Upper lobe of right lung (tissue), 1 donor: ENCODE data around the gene GABRD. TPM values are rescaled to one million over a fixed set of nuclear protein-coding genes. Genes with fewer than 3 reads are reported as not detected.

Experiments used
- ATAC-seq: fragments of 200-7000 bp; cut with Tn5 transposase; one replicate; pipeline ENCODE4 v1.9.1; 2020; ENCODE audit warnings: mild to moderate bottlenecking, moderate library complexity
- DNase-seq: peaks from one replicate; pipeline ENCODE4 v3.0.0-alpha.2; 2020
- H3K27ac ChIP-seq: fragments of 200-600 bp; one replicate; pipeline ENCODE4 v1.8.0; 2022
- H3K27me3 ChIP-seq: fragments of 200-600 bp; one replicate; pipeline ENCODE4 v1.8.0; 2022; ENCODE audit warnings: mild to moderate bottlenecking
- H3K36me3 ChIP-seq: fragments of 200-600 bp; one replicate; pipeline ENCODE4 v1.8.0; 2022
- H3K4me1 ChIP-seq: fragments of 200-600 bp; one replicate; pipeline ENCODE4 v1.8.0; 2022
- H3K4me3 ChIP-seq: fragments of 200-600 bp; one replicate; pipeline ENCODE4 v1.8.0; 2022; ENCODE audit warnings: mild to moderate bottlenecking
- H3K9me3 ChIP-seq: fragments of 200-600 bp; one replicate; pipeline ENCODE4 v1.8.0; 2022
- intact Hi-C: fragments of 100-400 bp; cut with DNase I; formaldehyde crosslinking; loops from one replicate; pipeline ENCODE4 v1.11.0; 2022
- total RNA-seq: library from RNA; stranded (reverse); fragmentation: NEBNext Ultra II Directional; extraction: Animal tissue kit (Norgen Biotek cat#: 25700); gene quantifications from one replicate; pipeline ENCODE4 v1.2.1, GENCODE V29; 2021
- TF ChIP-seq, protein P1 (sequence below): fragments of 200-600 bp; IDR thresholded peaks from one replicate; pipeline ENCODE4 v1.8.0; 2022; ENCODE audit warnings: antibody characterized with exemption
- donor health status: DM: no; HTN: yes; CAD: no; lungs with severe emphysema.

The GABRD gene
- total RNA-seq, 1 donor from 2014 or later: 2.9 TPM

DNA sequence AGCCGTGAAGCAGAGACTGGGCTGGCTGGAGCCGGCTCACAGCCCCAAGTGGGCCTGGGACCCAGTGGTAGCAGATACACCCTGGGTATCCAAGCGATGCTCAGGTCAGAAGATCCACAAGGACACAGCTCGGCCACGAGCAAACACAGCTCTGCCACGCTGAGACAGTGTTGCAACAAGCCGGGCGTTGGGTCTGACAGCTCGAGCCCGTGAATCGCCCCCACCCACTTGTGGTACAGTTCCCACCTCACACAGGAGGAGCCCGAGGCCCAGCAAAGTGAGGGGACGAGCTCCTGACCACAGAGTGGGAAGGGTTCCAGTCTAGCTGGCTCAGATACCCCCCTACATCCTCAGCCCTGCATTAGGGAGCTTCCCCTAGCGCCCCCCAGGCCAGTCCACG is 22.2 kb downstream of the GABRD start:
- no peaks in the 10 kb centered on the region for H3K36me3 ChIP-seq
- H3K27me3 ChIP-seq: no peaks in the 10 kb centered on the region
- intact Hi-C loops: no loop called here
- DNase-seq: no peak
- TF ChIP-seq, protein P1, sequence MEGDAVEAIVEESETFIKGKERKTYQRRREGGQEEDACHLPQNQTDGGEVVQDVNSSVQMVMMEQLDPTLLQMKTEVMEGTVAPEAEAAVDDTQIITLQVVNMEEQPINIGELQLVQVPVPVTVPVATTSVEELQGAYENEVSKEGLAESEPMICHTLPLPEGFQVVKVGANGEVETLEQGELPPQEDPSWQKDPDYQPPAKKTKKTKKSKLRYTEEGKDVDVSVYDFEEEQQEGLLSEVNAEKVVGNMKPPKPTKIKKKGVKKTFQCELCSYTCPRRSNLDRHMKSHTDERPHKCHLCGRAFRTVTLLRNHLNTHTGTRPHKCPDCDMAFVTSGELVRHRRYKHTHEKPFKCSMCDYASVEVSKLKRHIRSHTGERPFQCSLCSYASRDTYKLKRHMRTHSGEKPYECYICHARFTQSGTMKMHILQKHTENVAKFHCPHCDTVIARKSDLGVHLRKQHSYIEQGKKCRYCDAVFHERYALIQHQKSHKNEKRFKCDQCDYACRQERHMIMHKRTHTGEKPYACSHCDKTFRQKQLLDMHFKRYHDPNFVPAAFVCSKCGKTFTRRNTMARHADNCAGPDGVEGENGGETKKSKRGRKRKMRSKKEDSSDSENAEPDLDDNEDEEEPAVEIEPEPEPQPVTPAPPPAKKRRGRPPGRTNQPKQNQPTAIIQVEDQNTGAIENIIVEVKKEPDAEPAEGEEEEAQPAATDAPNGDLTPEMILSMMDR: no peak
- no peaks in the 10 kb centered on the region for H3K9me3 ChIP-seq
- no peak overlapping the region for H3K27ac ChIP-seq
- ATAC-seq: no peak
- no peak overlapping the region for H3K4me3 ChIP-seq
- peaks cover 18% of the 10 kb centered on the region for H3K4me1 ChIP-seq

DNA sequence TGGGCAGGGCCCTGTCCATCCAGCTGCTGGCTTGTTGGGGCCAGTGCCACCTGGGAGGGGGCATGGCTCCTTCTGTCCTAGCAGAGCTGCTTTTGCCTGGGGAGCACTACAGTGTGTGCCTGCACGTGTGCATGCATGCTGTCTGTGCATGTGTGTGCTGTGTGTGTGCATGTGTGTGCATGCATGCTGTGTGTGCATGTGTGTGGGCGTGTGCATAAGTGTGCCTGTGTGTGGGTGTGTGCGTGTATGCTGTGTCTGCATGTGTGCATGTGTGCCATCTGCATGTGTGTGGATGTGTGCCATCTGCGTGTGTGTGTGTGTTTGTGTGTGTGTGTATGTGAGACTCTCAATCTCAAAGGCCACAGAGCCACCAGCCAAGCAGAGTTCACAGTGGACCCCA is 22.7 kb downstream of the GABRD start:
- H3K9me3 ChIP-seq: no peaks in the 10 kb centered on the region
- TF ChIP-seq, protein P1: no peak
- intact Hi-C loops: no loop called here
- H3K4me1 ChIP-seq: peaks cover 21% of the 10 kb centered on the region
- no peaks in the 10 kb centered on the region for H3K36me3 ChIP-seq
- H3K27me3 ChIP-seq: no peaks in the 10 kb centered on the region
- DNase-seq: no peak
- H3K4me3 ChIP-seq: no peak overlapping the region
- H3K27ac ChIP-seq: no peak overlapping the region
- no peak for ATAC-seq

DNA sequence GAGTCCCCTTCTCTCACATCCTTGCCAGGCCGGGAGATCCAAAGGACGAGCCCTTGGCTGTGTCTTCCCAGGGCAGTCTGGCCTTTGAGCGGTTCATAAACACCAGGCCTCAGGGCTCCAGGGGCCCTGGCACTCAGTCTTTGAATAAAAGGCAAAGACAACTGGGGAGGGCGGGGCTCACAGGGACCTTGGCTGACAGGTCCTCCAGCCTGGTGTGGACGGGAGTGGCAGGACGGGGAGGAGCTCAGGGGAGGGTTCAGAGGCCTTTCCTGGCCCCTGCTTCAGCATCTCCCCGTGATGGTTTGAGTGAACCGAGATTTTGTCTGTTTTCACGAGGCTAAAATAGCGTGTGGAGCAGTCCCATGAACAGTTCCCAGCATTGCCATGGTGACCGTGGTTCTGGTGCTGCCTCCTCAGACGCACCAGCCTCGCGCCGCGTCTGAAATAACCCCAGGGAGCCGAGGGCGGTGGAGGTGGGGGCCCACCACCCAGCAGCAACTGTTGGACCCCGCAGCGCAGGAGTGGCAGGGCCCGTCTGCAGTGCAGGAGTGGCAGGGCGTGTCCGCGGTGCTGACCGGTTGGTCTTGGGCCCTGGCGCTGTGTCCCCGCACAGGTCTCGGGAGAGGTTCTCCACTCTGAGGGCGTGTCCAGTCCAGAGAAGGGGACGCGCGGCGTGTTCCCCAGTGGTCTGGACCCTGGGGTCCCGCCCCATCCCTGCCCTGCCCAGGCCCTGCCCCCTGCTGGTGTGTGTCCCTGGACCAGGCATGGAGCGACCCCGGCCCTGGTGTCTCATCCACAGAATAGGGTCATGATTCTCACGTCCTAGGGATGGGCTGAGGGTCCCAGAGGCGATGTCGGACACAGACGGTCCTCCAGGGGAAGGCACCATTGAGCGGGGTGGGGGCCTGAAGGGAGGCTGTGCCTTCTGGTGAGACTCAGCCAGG is 24.0 kb downstream of the GABRD start:
- ATAC-seq: no peak
- intact Hi-C loops: no loop called here
- Histone ChIP-seq H3K4me3 (no peak overlapping the region), H3K9me3 (no peaks in the 10 kb centered on the region), H3K27me3 (peaks cover 3% of the 10 kb centered on the region), H3K4me1 (peaks cover 21% of the 10 kb centered on the region), H3K27ac (no peak overlapping the region), H3K36me3 (no peaks in the 10 kb centered on the region)
- no peak for DNase-seq
- TF ChIP-seq, protein P1: no peak

DNA sequence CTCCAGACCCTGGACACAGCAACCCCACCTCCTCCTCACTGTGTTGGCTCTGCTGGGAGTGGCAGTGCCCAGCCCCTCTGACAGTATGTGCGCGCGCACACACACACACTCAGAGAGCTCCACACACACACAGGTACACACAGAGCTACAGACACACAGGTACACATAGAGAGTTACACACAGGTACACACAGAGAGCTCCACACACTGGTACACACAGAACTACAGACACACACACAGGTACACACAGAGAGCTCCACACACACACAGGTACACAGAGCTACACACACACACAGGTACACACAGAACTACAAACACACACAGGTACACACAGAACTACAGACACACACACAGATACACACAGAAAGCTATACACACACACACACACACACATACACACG is 24.7 kb downstream of the GABRD start:
- TF ChIP-seq, protein P1: no peak
- intact Hi-C loops: no loop called here
- no peaks in the 10 kb centered on the region for H3K9me3 ChIP-seq
- no peak for DNase-seq
- H3K4me1 ChIP-seq: peaks cover 21% of the 10 kb centered on the region
- no peaks in the 10 kb centered on the region for H3K36me3 ChIP-seq
- H3K27ac ChIP-seq: no peak overlapping the region
- no peak for ATAC-seq
- H3K4me3 ChIP-seq: no peak overlapping the region
- H3K27me3 ChIP-seq: peaks cover 3% of the 10 kb centered on the region

DNA sequence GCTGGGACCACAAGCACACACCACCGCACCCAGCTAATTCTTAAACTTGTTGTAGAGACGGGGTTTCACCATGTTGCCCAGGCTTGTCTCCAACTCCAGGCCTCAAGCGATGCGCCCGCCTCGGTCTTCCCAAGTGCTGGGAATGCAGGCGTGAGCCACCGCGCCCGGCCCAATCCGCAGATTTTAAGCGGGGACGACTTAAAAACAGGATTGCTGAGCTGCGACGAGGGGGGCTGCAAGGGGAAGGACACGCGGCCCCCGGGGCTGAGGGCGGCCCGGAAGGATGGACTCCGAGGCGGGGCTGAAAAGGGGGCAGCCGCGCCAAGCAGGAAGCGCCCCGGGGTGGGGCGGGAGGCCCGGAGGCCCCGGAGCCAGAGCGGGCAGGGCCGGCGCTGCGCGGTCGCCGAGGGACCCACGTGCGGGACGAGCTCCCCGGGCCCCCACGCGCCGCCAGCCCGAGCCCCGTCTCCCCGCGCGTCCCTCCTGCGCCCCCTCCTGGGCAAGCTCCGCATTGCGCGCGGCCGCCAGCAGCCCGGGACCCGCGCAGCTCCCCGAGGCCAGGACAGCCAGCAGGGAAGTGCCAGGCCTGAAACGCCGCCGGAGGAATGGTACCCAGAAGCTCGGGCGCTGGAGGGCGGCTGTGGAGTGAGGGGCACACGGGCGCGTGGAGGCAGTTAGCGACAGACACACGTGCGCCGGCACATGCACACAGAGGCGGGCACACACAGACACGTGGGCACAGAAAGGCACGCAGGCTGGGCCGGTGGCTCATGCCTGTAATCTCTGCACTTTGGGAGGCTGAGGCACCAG is 25.6 kb downstream of the GABRD start:
- Histone ChIP-seq H3K27me3 (peaks cover 3% of the 10 kb centered on the region), H3K36me3 (no peaks in the 10 kb centered on the region), H3K9me3 (no peaks in the 10 kb centered on the region), H3K4me3 (peak overlapping the region; percentile 29), H3K4me1 (peaks cover 27% of the 10 kb centered on the region), H3K27ac (no peak overlapping the region)
- ATAC-seq: peak; percentile 78
- peak; percentile 87 for DNase-seq
- TF ChIP-seq, protein P1: peak; percentile 74
- intact Hi-C loops: no loop called here
